Measurements from ENCODE around the gene KIF2C.

- TF ChIP-seq EZH2 (IDR thresholded peaks at IDR 0.05; ENCODE audit: insufficient read depth, low read length): no peak
- no peak for TF ChIP-seq CTCF (IDR thresholded peaks at IDR 0.05; ENCODE audit: insufficient read depth, low read depth, low read length)
These were observed 19.4 kb upstream of the KIF2C start for GRCh38 chr1:44720281-44720680.

Data from astrocyte (in vitro differentiated cells and primary cell).